ENCODE measurements around the gene PBRM1.
"Not testable (repeated sequence)": the region's sequence is repeated elsewhere in the genome, so short reads cannot be mapped to it uniquely, and the experiment has no call there.

PBRM1 gene

DNA sequence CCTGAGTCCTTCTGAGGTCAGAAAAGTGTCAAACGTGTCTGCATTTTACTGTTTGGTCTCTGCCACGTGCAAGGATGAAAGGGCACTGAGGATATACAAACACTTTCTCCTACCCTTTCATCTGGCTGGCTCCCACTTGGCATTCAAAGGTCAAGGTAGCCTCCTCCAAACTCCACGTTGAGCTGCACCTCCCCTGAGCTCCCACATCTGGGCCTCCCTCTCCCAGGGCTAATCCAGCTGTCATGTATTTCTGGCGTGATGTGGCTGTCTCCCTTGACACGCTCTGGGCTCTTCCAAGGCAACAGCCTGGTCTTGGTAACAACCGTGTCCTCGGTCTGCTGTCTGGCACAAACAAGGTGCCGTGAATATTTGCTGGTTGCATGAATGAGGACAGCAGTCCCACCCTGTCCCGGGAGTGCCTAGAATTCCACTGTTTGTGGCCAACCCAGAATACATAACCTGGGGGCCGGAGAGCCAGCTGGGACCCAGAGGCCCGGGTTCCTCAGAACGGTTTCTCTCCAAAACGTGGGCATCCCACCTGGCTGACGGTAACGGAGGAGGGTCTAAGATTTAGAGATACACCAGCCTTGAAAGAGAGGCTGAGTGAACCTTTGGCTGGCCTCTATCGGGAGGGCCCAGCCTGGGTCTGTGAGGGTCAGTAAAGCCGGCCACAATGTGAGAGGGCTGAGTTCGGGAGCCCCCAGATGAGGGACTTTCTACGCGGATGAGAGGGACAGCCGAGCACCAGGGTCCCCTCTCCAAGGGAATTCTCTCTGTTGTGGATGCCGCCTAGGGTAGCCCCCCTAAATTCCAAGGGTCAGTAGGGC is 19.1 kb upstream of the PBRM1 start:
- DNase-seq (ENCODE audit: low read depth), result no peak

DNA sequence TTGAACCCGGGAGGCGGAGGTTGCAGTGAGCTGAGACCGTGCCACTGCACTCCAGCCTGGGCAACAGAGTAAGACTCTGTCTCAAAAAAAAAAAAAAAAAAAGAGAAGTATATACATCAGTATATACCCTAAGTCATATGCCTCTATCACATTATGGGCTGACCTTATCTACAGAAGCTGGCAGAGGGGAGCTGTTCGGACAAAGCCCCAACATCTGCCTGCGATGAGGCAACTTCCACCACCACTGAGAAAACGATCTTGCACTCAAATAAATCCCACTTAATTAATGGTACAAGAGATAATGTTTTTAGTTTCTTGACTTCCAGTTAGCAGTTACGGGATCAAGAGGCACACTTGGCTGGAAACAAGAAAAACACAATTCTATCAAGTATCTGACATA is 17.6 kb upstream of the PBRM1 start:
- no peak for DNase-seq (ENCODE audit: low read depth)

DNA sequence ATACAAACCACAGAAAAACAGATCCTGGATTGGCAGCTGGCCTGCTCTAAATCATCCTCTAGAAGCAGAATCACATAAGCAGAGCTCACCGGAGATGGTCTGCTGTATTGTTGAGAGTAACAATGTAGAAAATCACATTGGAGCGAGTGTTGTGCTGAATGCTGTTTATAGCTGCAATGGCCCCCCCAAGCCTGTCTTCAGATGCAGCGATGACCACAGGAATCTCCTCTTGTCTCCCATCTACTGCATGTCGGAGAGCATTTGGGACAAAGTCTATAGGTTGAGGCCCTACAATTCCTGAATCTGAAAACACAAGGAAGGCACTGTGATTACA is 11.9 kb upstream of the PBRM1 start:
- DNase-seq (ENCODE audit: low read depth), result no peak

DNA sequence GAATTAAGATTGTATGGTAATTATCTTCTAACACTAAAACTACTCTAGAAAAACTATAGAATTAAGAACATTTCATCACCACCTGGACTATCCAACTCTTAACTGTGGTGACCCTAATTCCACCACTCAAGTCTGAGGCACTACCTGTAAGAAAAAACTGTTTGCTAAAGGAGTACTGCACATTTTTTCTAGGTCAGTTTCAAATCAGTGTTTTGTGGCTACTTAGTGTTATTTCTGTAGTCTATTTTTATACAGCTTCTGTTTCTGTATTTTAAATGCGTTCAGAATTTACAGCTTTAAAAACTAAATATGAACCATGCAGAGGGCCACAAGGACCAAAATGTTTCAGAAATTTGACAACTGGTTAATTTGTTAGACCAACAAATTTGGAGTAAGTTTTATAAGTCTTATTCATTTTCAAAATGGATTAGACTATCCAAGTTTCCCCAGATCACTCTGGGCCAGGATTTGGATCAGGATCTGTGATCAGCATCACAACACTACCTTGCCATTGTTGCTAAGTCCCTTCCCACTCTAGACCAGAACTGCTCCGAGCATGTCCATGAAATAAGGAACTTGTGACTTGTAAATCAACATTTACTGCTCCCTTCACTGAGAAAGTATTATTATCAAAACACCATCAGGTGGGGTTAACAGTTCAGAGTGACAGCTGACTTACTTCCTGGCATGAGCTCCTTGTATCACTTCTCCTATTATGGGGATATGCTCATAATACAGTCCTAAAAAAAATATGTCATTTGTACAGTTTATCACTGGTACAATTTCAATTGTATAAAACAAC is 11.3 kb upstream of the PBRM1 start:
- DNase-seq (ENCODE audit: low read depth), result no peak

DNA sequence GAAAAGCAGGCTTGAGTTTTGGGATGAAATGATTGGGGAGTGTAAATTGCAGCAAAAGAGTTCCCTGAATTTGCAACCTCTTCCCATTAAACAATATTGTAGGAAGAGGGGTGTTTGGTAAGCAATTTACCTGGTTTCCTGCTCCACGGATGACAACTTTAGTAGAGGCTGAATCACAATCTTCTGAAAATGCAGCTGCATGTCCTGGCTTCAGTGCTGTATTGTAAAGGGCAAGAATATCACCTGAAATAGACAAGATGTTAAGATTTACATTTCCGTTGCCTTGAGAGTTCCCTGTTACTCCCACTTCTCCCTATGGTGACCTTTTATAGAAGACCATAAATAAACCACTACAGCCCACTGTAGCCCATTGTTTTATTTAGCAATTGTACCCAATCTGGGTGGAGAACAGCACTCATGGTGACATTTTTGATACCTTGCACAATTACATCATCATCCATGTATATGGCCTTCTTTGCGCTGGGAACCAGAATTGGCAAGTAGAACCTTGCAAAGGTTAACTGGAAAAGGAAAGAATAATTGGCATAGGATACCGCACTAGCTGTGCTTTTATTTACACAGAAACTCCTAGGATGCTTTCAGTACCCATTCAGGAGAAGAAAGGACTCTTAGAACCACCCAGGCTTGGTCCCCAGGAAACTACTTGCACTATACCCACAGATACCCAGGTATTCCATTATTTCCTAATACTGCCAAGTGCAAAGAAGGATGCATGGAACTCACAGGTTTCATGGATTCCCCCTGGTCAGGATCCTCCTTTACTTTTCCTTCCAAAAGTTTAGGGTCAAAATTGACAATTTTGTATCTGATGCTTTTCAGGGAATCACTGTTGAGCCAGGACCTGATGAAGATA is 10.3 kb upstream of the PBRM1 start:
- DNase-seq (ENCODE audit: low read depth), result no peak

DNA sequence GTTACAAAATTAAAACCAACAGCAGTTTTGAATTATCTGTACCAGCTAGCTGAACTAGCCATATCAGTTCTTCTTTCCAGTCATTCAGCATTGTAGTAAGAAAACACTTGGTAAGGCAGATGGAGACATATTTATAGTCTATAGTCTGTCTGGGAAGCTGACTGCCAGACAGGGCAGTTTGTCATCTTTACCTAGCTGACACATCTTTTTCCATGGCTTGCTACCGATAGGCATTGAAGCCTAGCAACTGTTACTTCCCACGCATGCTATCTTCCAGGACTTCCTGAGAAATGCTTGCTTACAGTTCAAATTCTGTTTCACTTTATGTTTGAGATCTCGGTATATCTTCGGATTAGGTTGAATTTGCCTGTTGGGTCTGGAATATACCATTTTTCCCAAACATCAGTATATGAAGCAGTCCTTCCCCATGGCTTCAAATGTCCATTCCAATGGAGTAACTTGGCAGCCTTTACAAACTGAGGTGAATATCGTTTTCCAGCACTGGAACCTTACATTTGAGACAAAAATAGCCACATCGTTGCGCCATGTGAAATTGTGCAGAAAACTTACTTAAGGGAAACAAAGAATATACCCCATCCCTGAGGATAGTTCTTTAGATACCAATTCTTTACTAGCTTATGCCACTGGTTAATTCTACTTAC is 8.9 kb upstream of the PBRM1 start:
- no peak for DNase-seq (ENCODE audit: low read depth)

DNA sequence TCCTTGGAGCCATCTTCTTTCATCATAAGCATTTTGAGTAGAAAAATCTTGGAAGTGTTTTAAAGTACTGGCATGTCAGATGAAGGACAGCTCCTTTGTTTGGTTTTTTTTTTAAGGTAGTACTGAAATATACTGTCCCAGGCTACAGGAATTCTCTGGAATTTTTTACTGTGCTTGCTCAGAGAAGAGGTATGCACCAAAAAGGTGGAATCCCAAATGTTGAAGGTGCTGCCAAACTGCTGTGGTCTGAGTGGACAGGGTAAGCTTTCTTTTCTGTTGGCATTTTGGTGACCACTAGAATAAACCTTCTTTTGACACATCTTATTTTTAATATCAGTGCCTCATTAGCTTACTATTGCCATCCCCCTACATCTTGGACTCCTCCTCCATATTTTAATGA is 7.4 kb upstream of the PBRM1 start:
- DNase-seq (ENCODE audit: low read depth), result no peak

DNA sequence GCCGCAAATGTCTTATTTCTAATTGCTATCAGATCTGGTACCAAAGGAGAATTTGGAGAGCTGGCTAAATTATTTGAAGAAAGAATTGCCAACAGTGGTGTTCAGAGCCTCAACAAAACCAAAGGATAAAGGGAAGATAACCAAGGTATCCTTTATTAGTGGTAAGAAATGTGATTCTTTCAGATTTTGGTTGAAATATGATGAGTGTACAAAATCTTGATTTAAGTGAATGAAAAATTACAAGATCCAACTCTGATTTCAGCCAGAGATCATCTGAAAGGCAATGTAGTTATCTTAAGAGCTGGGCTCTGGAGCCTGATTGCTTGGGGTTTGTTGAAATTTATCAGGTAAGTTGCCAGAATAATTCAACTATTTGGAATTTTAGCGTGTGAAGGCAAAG is 4.8 kb upstream of the PBRM1 start:
- no peak for DNase-seq (ENCODE audit: low read depth)

DNA sequence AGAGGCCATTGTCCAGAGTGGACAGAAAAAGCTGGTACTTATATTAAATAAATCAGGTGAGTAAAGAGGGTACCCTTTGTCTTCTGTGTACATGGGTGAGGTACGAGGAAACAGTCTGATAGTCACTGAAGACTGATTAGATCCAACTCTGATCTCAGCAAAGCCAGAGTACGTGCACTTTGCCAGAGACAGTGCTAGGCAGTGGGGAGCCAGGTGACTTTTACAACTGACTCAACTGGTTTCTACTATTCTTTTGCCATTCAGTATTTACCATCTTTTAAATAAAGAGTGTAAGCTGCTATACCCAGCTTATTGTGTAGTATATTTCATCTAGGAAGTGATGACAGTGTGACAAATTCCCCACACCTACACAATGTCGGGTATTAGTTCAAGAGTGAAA is 3.4 kb upstream of the PBRM1 start:
- no peak for DNase-seq (ENCODE audit: low read depth)

DNA sequence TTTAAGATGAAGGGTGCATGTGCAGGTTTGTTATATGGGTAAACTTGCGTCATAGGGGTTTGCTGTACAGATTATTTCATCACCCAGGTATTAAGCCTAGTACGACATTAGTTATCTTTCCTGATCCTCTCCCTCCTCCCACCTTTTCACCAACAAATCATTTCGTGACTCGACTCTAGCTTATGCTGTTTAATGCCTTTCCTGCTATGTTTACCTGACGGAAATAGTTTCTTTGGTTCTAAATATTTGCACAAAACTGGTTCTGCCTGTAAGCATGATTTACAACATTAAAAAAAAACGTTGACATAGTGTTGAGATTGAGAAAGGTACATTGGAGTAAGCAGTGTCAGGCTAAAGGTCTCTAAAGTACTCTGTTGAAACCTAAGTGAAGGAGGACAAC is 2.6 kb upstream of the PBRM1 start:
- DNase-seq (ENCODE audit: low read depth), result no peak

DNA sequence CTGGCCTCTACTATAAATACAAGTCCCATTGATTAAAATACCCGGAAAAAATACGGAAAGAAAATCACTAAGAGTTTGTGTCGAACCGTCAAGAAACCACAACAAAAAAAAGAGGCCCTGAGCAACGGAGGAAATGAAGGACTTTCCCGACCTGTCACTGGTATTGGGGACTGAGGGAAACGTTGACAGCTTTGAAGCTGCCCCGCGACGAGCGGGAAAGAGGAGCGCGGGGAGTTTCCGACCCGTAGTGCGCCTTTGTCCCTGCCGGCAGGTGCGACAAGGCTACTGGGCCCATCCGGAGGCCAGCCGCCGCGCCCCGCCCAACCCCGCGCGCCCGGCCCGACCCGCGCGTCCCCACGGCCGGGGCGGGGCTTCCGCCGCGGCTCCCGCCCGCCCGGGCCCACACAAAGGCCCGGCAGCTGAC is 416 bp downstream of the PBRM1 start:
- DNase-seq (ENCODE audit: low read depth), result no peak

DNA sequence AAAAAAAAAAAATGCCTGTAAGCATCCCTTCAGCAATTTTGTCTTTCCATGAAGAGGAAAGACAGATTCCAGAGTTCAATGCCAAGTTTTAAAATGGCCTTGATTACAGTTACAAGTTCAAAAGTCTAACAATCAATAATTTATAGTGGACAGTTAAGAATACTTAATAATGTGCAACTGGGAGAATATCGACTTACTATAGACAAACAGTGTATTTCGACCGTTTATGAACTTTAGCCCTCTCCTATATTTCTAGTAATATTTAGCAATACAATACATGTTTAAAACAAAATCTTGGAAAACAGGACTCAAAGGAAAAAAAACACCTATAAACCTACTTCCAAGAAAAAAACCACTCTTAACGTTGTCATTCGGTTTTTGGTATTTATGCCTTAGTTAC is 1.5 kb downstream of the PBRM1 start:
- no peak for DNase-seq (ENCODE audit: low read depth)

DNA sequence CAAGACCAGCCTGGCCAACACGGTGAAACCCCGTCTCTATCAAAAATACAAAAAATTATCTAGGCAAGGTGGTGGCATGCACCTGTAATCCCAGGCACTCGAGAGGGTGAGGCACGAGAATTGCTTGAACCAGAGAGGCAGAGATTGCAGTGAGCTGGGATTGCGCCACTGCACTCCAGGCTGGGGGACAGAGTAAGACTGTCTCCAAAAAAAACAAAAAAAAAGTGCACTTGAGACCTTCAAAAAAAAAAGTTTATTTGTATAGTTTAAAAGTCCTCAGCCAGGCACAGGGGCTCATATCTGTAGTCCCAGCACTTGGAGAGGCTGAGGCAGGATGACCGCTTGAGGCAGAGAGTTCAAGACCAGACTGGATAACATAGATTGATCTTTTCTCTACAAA is 2.1 kb downstream of the PBRM1 start:
- no peak for DNase-seq (ENCODE audit: low read depth)

DNA sequence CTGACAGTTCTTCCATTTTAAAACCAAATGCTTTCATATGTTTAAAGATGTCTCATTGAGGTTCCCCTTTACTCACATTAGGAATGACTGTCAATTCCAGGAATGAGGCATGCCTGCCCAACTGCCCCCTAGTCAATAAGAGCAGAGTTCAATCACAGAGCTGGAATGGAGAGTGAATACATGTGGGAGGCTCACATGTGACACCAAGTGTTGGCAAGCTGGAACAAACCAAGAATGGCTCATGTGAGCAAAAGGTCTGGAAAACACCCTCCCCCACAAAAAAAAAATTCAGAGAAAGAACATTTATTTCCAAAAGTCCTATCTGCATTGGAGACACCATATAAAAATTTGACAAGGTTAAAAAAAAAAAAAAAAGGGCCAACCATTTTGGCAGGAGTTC is 3.7 kb downstream of the PBRM1 start:
- no peak for DNase-seq (ENCODE audit: low read depth)

DNA sequence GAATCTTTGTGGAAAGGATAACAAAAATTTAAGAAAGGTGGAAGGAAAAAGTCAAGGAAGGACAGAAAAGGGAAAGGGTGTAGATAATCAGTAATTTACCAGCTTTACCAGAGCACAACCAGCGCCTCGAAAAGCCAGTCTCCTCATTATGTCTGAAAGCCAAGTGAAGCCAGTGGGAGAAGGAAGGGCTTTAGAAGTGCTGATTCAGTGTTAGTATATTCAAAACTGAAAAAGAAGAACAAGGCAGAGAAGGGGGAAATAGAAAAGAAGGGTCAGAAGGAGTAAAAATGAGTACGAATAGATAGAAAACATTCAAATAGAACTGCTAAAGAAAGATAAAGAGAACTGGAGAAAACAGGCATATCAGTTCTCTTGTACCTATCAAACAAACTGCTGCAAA is 4.1 kb downstream of the PBRM1 start:
- DNase-seq (ENCODE audit: low read depth), result no peak

DNA sequence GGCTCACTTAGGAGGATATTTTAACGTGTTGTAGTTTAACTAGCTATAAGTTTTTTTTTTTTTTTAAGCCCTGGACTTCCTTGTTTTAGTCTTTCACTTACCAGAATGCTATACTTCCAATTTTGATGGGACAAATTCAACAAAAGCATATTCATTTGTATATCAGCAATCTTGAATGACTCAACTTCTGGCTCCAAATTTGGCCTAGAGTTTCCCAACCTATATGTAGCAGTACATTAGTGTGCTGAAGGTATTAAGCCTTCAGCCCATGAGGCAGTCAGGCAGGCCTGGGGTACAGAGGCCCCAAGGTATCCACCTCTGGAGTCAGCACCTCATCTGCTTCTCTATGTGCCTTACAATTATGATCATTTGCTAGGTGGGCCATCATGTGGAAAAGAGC is 5.9 kb downstream of the PBRM1 start:
- no peak for DNase-seq (ENCODE audit: low read depth)

DNA sequence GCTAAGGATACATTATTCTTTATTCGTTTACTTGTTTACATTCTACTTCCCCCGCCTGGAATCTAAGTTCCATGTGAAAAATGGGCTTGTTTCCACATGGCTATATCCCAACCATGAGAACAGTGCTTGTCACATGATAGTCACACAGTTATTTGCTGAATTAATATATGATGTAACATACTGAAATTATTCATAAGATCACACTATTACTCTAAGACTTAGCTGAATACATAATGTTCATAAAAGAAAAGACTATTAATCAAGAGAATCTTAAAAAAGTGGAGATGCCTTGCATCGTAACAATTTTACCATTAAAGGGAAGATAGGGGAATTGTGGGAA is 6.5 kb downstream of the PBRM1 start:
- no peak for DNase-seq (ENCODE audit: low read depth)

DNA sequence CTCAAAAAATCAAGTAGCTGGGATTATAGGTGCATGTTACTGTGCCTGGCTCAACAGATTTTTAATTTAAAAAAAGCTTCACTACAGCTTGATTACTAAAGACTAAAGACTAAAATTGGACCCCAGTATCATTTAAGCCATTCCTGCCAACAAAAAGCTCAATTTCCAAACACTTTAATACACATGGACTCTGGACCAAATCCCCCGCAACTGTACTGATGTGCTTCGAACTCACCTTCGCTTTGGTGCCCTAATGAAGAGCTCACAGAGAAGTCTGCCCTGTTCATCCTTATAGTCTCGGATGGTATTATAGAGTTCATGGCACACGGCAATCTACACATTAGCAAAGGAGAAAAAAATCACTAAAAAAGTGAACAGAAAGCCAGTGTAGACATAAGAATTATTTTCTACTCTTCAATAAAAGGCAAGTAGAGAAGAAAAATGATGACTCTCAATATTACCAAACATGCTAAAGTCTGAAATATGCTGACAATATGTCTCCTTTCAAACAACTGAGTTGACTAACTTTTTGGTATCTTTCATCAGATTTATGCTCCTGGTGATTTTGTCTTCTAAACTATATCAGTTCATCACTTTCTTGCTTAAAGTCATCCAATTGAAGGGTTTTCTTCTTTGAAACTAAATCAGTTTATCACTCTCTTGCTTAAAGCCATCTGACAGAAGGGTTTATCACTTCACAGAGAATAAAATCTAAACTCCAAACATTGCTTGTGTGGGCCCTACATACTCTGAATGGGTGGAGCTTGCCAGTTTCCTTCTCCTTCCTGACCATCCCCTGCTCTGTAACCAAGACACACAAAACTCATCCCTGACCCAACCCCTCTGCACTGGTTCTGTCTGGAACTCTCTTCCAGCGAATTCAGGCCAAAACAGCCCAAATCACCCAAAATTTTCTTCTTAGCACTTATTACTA is 7.2 kb downstream of the PBRM1 start:
- no peak for DNase-seq (ENCODE audit: low read depth)

DNA sequence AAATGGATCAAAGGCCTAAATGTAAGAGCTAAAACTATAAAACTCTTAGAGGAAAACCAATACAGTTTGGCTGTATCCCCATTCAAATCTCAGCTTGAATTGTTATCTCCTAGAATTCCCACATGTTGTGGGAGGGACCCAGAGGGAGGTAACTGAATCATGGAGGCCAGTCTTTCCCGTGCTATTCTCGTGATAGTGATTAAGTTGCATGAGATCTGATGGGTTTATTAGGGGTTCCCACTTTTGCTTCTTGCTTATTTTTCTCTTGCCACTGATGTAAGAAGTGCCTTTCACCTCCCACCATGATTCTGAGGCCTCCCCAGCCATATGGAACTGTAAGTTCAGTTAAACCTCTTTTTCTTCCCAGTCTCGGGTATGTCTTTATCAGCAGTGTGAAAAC is 9.5 kb downstream of the PBRM1 start:
- not testable (repeated sequence) for DNase-seq (ENCODE audit: low read depth)

DNA sequence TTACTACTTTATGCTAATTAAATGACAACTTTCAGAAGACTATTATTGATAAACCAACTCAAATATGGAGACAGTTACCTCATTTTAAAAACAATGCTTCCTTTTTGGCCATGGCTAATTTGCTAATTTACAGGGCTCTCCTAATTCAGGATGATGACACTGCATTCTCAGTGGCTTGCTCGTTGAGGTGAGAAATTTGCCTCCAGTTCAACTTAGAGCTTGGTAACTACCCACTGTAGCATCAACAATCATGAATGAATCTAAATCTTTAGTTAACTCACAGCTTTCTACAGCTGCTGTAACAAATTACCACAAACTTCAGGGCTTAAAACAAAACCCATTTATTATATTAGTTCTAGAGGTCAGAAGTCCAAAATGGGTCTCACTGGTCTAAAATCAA is 14.0 kb downstream of the PBRM1 start:
- no peak for DNase-seq (ENCODE audit: low read depth)

Measured in HS-27A (cell line).